ENCODE measurements around the gene RAD23B. TPM values are rescaled to one million over a fixed set of nuclear protein-coding genes. Genes with fewer than 3 reads are reported as not detected.
"Not testable (repeated sequence)": the region's sequence is repeated elsewhere in the genome, so short reads cannot be mapped to it uniquely, and the experiment has no call there.

RAD23B gene
- polyA plus RNA-seq, 2 donors = 38.6 to 58.2 TPM

- Histone ChIP-seq H3K9me3 (ENCODE audit: control insufficient read depth in 2 of 2, insufficient read depth in 1 of 2, low read depth in 1 of 2, low read length in 1 of 2) (no peaks in the 10 kb centered on the region), H3K27ac (ENCODE audit: low read depth in 2 of 2, low read length in 1 of 2) (no peak overlapping the region), H3K4me3 (ENCODE audit: low read depth in 1 of 2, low read length in 2 of 2) (no peak overlapping the region), H3K36me3 (ENCODE audit: control insufficient read depth in 2 of 2, insufficient read depth in 2 of 2, low read length in 1 of 2) (no peaks in the 10 kb centered on the region), H3K4me1 (ENCODE audit: control insufficient read depth in 2 of 2, insufficient read depth in 2 of 2, low read length in 1 of 2) (peaks cover 0 to 3% of the 10 kb centered on the region in 2 donors), H3K27me3 (ENCODE audit: control insufficient read depth in 1 of 2, insufficient read depth in 2 of 2, low read length in 2 of 2) (no peaks in the 10 kb centered on the region)
- 42 to 65% methylated on average over 5 of the region's 5 CpGs for WGBS, 2 donors
These were observed 34.4 kb upstream of the RAD23B start for GRCh38 chr9:107248714-107249113.

- no peak overlapping the region for H3K4me3 ChIP-seq (ENCODE audit: low read depth in 1 of 2, low read length in 2 of 2)
- H3K27ac ChIP-seq (ENCODE audit: low read depth in 2 of 2, low read length in 1 of 2) = no peak overlapping the region
- no peaks in the 10 kb centered on the region for H3K27me3 ChIP-seq (ENCODE audit: control insufficient read depth in 1 of 2, insufficient read depth in 2 of 2, low read length in 2 of 2)
- peaks cover 0 to 3% of the 10 kb centered on the region in 2 donors for H3K4me1 ChIP-seq (ENCODE audit: control insufficient read depth in 2 of 2, insufficient read depth in 2 of 2, low read length in 1 of 2)
- 29 to 32% methylated on average over 2 of the region's 2 CpGs for WGBS, 2 donors
- H3K36me3 ChIP-seq (ENCODE audit: control insufficient read depth in 2 of 2, insufficient read depth in 2 of 2, low read length in 1 of 2) = no peaks in the 10 kb centered on the region
- no peaks in the 10 kb centered on the region for H3K9me3 ChIP-seq (ENCODE audit: control insufficient read depth in 2 of 2, insufficient read depth in 1 of 2, low read depth in 1 of 2, low read length in 1 of 2)
These were observed 33.9 kb upstream of the RAD23B start for GRCh38 chr9:107249131-107249533.

GRCh38 chr9:107249665-107250285, 33.3 kb upstream of the RAD23B start:
- Histone ChIP-seq H3K36me3 (ENCODE audit: control insufficient read depth in 2 of 2, insufficient read depth in 2 of 2, low read length in 1 of 2) (no peaks in the 10 kb centered on the region), H3K9me3 (ENCODE audit: control insufficient read depth in 2 of 2, insufficient read depth in 1 of 2, low read depth in 1 of 2, low read length in 1 of 2) (no peaks in the 10 kb centered on the region), H3K4me1 (ENCODE audit: control insufficient read depth in 2 of 2, insufficient read depth in 2 of 2, low read length in 1 of 2) (peaks cover 0 to 3% of the 10 kb centered on the region in 2 donors), H3K27ac (ENCODE audit: low read depth in 2 of 2, low read length in 1 of 2) (no peak overlapping the region), H3K4me3 (ENCODE audit: low read depth in 1 of 2, low read length in 2 of 2) (no peak overlapping the region), H3K27me3 (ENCODE audit: control insufficient read depth in 1 of 2, insufficient read depth in 2 of 2, low read length in 2 of 2) (no peaks in the 10 kb centered on the region)
- 81 to 83% methylated on average over 2 of the region's 2 CpGs for WGBS, 2 donors

GRCh38 chr9:107251756-107252322, 31.2 kb upstream of the RAD23B start:
- Histone ChIP-seq H3K27me3 (ENCODE audit: control insufficient read depth in 1 of 2, insufficient read depth in 2 of 2, low read length in 2 of 2) (no peaks in the 10 kb centered on the region), H3K27ac (ENCODE audit: low read depth in 2 of 2, low read length in 1 of 2) (no peak overlapping the region), H3K9me3 (ENCODE audit: control insufficient read depth in 2 of 2, insufficient read depth in 1 of 2, low read depth in 1 of 2, low read length in 1 of 2) (no peaks in the 10 kb centered on the region), H3K4me3 (ENCODE audit: low read depth in 1 of 2, low read length in 2 of 2) (no peak overlapping the region), H3K36me3 (ENCODE audit: control insufficient read depth in 2 of 2, insufficient read depth in 2 of 2, low read length in 1 of 2) (no peaks in the 10 kb centered on the region), H3K4me1 (ENCODE audit: control insufficient read depth in 2 of 2, insufficient read depth in 2 of 2, low read length in 1 of 2) (peaks cover 0 to 3% of the 10 kb centered on the region in 2 donors)
- WGBS, 2 donors = 30 to 43% methylated on average over 4 of the region's 4 CpGs

DNA sequence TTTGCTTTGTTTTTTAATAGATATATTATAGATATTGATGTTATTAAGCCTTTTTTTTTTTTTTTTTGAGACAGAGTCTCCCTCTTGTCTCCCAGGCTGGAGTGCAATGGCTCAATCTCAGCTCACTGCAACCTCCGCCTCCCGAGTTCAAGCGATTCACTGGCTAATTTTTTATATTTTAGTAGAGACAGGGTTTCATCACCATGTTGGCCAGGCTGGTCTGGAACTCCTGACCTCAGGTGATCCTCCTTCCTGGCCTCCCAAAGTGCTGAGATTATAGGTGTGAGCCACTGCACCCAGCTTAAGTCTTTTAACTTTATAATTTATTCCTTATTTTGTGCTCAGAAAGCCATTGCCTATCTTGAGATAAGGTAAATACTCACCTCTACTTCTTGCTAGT, 24.2 kb upstream of the RAD23B start:
- WGBS, 2 donors = 92% methylated on average over 3 of the region's 3 CpGs
- no peaks in the 10 kb centered on the region for H3K9me3 ChIP-seq (ENCODE audit: control insufficient read depth in 2 of 2, insufficient read depth in 1 of 2, low read depth in 1 of 2, low read length in 1 of 2)
- no peaks in the 10 kb centered on the region for H3K27me3 ChIP-seq (ENCODE audit: control insufficient read depth in 1 of 2, insufficient read depth in 2 of 2, low read length in 2 of 2)
- H3K36me3 ChIP-seq (ENCODE audit: control insufficient read depth in 2 of 2, insufficient read depth in 2 of 2, low read length in 1 of 2) = no peaks in the 10 kb centered on the region
- H3K4me1 ChIP-seq (ENCODE audit: control insufficient read depth in 2 of 2, insufficient read depth in 2 of 2, low read length in 1 of 2) = no peaks in the 10 kb centered on the region
- H3K4me3 ChIP-seq (ENCODE audit: low read depth in 1 of 2, low read length in 2 of 2) = no peak overlapping the region
- H3K27ac ChIP-seq (ENCODE audit: low read depth in 2 of 2, low read length in 1 of 2) = no peak overlapping the region

- not testable (repeated sequence) for H3K4me1 ChIP-seq (ENCODE audit: control insufficient read depth in 2 of 2, insufficient read depth in 2 of 2, low read length in 1 of 2); H3K4me3 ChIP-seq (ENCODE audit: low read depth in 1 of 2, low read length in 2 of 2); H3K9me3 ChIP-seq (ENCODE audit: control insufficient read depth in 2 of 2, insufficient read depth in 1 of 2, low read depth in 1 of 2, low read length in 1 of 2); H3K27me3 ChIP-seq (ENCODE audit: control insufficient read depth in 1 of 2, insufficient read depth in 2 of 2, low read length in 2 of 2); H3K27ac ChIP-seq (ENCODE audit: low read depth in 2 of 2, low read length in 1 of 2); H3K36me3 ChIP-seq (ENCODE audit: control insufficient read depth in 2 of 2, insufficient read depth in 2 of 2, low read length in 1 of 2)
- WGBS, 2 donors = 93 to 96% methylated on average over 13 of the region's 13 CpGs
These were observed 23.2 kb upstream of the RAD23B start for GRCh38 chr9:107259751-107260313.

DNA sequence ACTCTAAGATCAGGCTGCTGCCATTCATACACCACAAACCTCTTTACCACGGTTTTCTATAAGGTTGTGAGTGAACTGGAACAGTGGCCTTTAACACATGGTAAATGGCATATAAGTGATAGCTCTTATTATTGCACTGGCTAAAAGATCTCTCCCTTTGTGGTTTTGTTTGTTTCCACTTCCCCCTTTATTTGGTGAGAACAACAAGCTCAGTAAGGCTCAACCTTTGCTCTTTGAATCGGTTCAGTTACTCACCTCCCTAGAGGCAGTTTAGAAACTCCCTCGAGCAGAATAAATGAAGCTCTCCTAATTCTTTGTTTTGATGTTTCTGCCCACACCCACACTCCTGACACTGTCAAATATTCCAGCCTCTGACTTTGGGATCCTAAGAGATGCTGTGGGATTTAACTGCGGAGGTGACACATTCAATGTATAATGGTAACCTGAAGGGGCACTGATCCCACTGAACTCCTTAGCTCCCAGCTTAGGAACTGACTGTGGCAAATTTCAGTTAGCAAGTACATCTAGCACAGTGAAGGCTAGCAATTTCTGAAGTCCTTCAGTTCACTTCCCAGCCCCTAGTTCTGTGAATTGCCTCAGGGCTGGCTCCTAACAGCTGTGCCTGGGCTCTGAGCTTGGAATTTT, 22.5 kb upstream of the RAD23B start:
- no peaks in the 10 kb centered on the region for H3K27me3 ChIP-seq (ENCODE audit: control insufficient read depth in 1 of 2, insufficient read depth in 2 of 2, low read length in 2 of 2)
- no peaks in the 10 kb centered on the region for H3K9me3 ChIP-seq (ENCODE audit: control insufficient read depth in 2 of 2, insufficient read depth in 1 of 2, low read depth in 1 of 2, low read length in 1 of 2)
- H3K27ac ChIP-seq (ENCODE audit: low read depth in 2 of 2, low read length in 1 of 2) = no peak overlapping the region
- no peaks in the 10 kb centered on the region for H3K4me1 ChIP-seq (ENCODE audit: control insufficient read depth in 2 of 2, insufficient read depth in 2 of 2, low read length in 1 of 2)
- no peak overlapping the region for H3K4me3 ChIP-seq (ENCODE audit: low read depth in 1 of 2, low read length in 2 of 2)
- H3K36me3 ChIP-seq (ENCODE audit: control insufficient read depth in 2 of 2, insufficient read depth in 2 of 2, low read length in 1 of 2) = no peaks in the 10 kb centered on the region
- 33 to 38% methylated on average over 4 of the region's 4 CpGs for WGBS, 2 donors

GRCh38 chr9:107261106-107261505, 22.0 kb upstream of the RAD23B start:
- WGBS, 2 donors = 78 to 83% methylated on average over 5 of the region's 5 CpGs
- Histone ChIP-seq H3K4me3 (ENCODE audit: low read depth in 1 of 2, low read length in 2 of 2) (no peak overlapping the region), H3K27ac (ENCODE audit: low read depth in 2 of 2, low read length in 1 of 2) (no peak overlapping the region), H3K4me1 (ENCODE audit: control insufficient read depth in 2 of 2, insufficient read depth in 2 of 2, low read length in 1 of 2) (no peaks in the 10 kb centered on the region), H3K36me3 (ENCODE audit: control insufficient read depth in 2 of 2, insufficient read depth in 2 of 2, low read length in 1 of 2) (no peaks in the 10 kb centered on the region), H3K27me3 (ENCODE audit: control insufficient read depth in 1 of 2, insufficient read depth in 2 of 2, low read length in 2 of 2) (no peaks in the 10 kb centered on the region), H3K9me3 (ENCODE audit: control insufficient read depth in 2 of 2, insufficient read depth in 1 of 2, low read depth in 1 of 2, low read length in 1 of 2) (no peaks in the 10 kb centered on the region)

GRCh38 chr9:107263289-107263688, 19.8 kb upstream of the RAD23B start:
- Histone ChIP-seq H3K9me3 (ENCODE audit: control insufficient read depth in 2 of 2, insufficient read depth in 1 of 2, low read depth in 1 of 2, low read length in 1 of 2) (no peaks in the 10 kb centered on the region), H3K27ac (ENCODE audit: low read depth in 2 of 2, low read length in 1 of 2) (no peak overlapping the region), H3K27me3 (ENCODE audit: control insufficient read depth in 1 of 2, insufficient read depth in 2 of 2, low read length in 2 of 2) (no peaks in the 10 kb centered on the region), H3K4me1 (ENCODE audit: control insufficient read depth in 2 of 2, insufficient read depth in 2 of 2, low read length in 1 of 2) (no peaks in the 10 kb centered on the region), H3K36me3 (ENCODE audit: control insufficient read depth in 2 of 2, insufficient read depth in 2 of 2, low read length in 1 of 2) (no peaks in the 10 kb centered on the region), H3K4me3 (ENCODE audit: low read depth in 1 of 2, low read length in 2 of 2) (no peak overlapping the region)
- 73% methylated on average over 2 of the region's 2 CpGs for WGBS, 2 donors
